Heart left ventricle (tissue), 16 donors: ENCODE measurements around the gene GRIK1. TPM values are rescaled to one million over a fixed set of nuclear protein-coding genes. Genes with fewer than 3 reads are reported as not detected.

ENCODE experiments used
- ATAC-seq, 4 donors: fragments of 200-7000 bp; cut with Tn5 transposase; one replicate each; pipeline ENCODE4 v1.9.1; 2020 to 2022; ENCODE audit warnings: moderate library complexity in 4 of 4, mild to moderate bottlenecking in 3 of 4, moderate number of reproducible peaks in 1 of 4
- DNase-seq, 5 donors: peaks; one replicate each; pipeline ENCODE4 v3.0.0-alpha.2; 2020
- H3K27ac ChIP-seq, 12 donors: fragments of 200-600 bp; sonication (generic) in 4 of 12; one replicate each; pipeline versions ENCODE4 v1.5.0 to v1.8.0; 2016 to 2022; ENCODE audit warnings: mild to moderate bottlenecking in 2 of 12
- H3K27me3 ChIP-seq, 9 donors: fragments of 200-600 bp; sonication (generic) in 2 of 9; one replicate each; pipeline versions ENCODE4 v1.5.1 to v1.8.0; 2016 to 2022; ENCODE audit warnings: mild to moderate bottlenecking in 3 of 9
- H3K36me3 ChIP-seq, 9 donors: fragments of 200-600 bp; sonication (generic) in 2 of 9; one replicate each; pipeline versions ENCODE4 v1.5.0 to v1.8.0; 2018 to 2022; ENCODE audit warnings: mild to moderate bottlenecking in 2 of 9
- H3K4me1 ChIP-seq, 12 donors: fragments of 200-600 bp; sonication (generic) in 4 of 12; one replicate each; pipeline versions ENCODE4 v1.5.0 to v1.8.0; 2016 to 2022; ENCODE audit warnings: mild to moderate bottlenecking in 3 of 12
- H3K4me3 ChIP-seq, 12 donors: fragments of 200-600 bp; sonication (generic) in 4 of 12; one replicate each; pipeline versions ENCODE4 v1.5.0 to v1.8.0; 2017 to 2022; ENCODE audit warnings: mild to moderate bottlenecking in 9 of 12, moderate library complexity in 4 of 12
- H3K9me3 ChIP-seq, 12 donors: fragments of 200-600 bp; sonication (generic) in 4 of 12; one replicate each; pipeline versions ENCODE4 v1.5.0 to v1.8.0; 2016 to 2022; ENCODE audit warnings: mild to moderate bottlenecking in 1 of 12
- CTCF ChIP-seq, 12 donors: fragments of 200-600 bp; sonication (generic) in 4 of 12; IDR thresholded peaks; one replicate each; pipeline versions ENCODE4 v1.5.0 to v1.8.0; 2018 to 2022; ENCODE audit warnings: antibody characterized with exemption in 12 of 12, mild to moderate bottlenecking in 5 of 12
- POLR2A ChIP-seq, 2 donors: fragments of 450-650 bp; IDR thresholded peaks; one replicate each; pipeline ENCODE4 v1.6.1; 2017; ENCODE audit warnings: antibody characterized with exemption in 2 of 2, mild to moderate bottlenecking in 2 of 2, moderate library complexity in 2 of 2
- WGBS, 4 donors: extraction: QIAGEN DNeasy Blood & Tissue Kit in 2 of 4; methylation state at CpG; one replicate each; pipeline versions ENCODE4 v1.1.5 to v1.1.7; 2013 to 2018; 5-methylcytosine and 5-hydroxymethylcytosine counted together
- intact Hi-C, 10 donors: fragments of 100-400 bp; cut with DNase I; formaldehyde crosslinking; loops; one replicate each; pipeline versions ENCODE4 v1.11.1 to v1.14.2; 2022
- polyA plus RNA-seq, 2 donors: library from polyadenylated mRNA; stranded (reverse); fragments of 200-250 nt; gene quantifications; one replicate each; pipeline ENCODE4 v1.2.3, GENCODE V29; 2013
- total RNA-seq, 9 donors: library from RNA; depleted of rRNA in 2 of 9; stranded (reverse); fragments of >200 nt in 2 of 9; fragmentation: NEBNext Ultra II Directional in 3 of 9; extraction: Animal tissue kit (Norgen Biotek cat#: 25700) in 3 of 9; gene quantifications; one replicate each; pipeline versions ENCODE4 v1.1.0 to v1.2.4, GENCODE V29; 2016 to 2023
- donor health status: ischemic (EF 13 %, LVEDD 7.1; RV severe dilation, severe dysfunction).
- donor health status: healthy with polysubstance abuse.
- donor health status: DM: no; HTN: yes; CAD: no.
- donor health status: DM: no; HTN: no; CAD: no.
- donor health status: ischemic (EF 25% LVEDD 6.9; RV normal size, moderate dysfunction).
- donor health status: ischemic (EF 25% LVEDD 5.7; RV mildly dilated, moderate dysfunction).
- donor health status: healthy.
- donor health status: DM: yes; HTN: yes; CAD: no.
- donor health status: ischemic (EF 35%, LVEDD 5.7; RV mildly dilated, moderate dysfunction).
- donor health status: nonischemic (EF 11% LVEDD 7.7; RV severe dilation, severe dysfunction).
- donor health status: DM: yes; HTN: yes; CAD: no.
- donor health status: PGD.
- donor health status: ischemic (EF 29% LVEDD 5.4; RV normal size, mild dysfunction).
- donor health status: nonischemic (EF 23%, LVEDD 6.1; RV moderate dilation, normal function).

GRIK1 gene
- total and polyA plus RNA-seq, 11 donors, result 0.12 TPM; not detected in 10

- Histone ChIP-seq H3K27me3 (no peaks in the 10 kb centered on the region), H3K4me1 (no peaks in the 10 kb centered on the region), H3K36me3 (no peaks in the 10 kb centered on the region), H3K9me3 (peaks cover 0 to 8% (median 5%) of the 10 kb centered on the region in 12 donors), H3K4me3 (no peak overlapping the region), H3K27ac (no peak overlapping the region)
- DNase-seq (no peak), ATAC-seq (no peak)
- no peak for TF ChIP-seq POLR2A (IDR thresholded peaks at IDR 0.05)
- TF ChIP-seq CTCF (IDR thresholded peaks at IDR 0.05), result no peak
- intact Hi-C loops, result no loop called here
- 84 to 87% (median 87%) methylated on average over 6 of the region's 6 CpGs for WGBS, 4 donors
Observed at GRCh38 chr21:29509121-29509520, 430.7 kb downstream of the GRIK1 start.

GRCh38 chr21:29508301-29508700 lies 431.5 kb downstream of the GRIK1 start:
- no peaks in the 10 kb centered on the region for H3K4me1 ChIP-seq
- peaks cover 0 to under 1% (median 0%) of the 10 kb centered on the region in 12 donors for H3K9me3 ChIP-seq
- H3K36me3 ChIP-seq, result no peaks in the 10 kb centered on the region
- 75 to 82% (median 77%) methylated on average over 4 of the region's 4 CpGs for WGBS, 4 donors
- TF ChIP-seq CTCF (IDR thresholded peaks at IDR 0.05) (no peak), POLR2A (IDR thresholded peaks at IDR 0.05) (no peak)
- ATAC-seq (no peak), DNase-seq (no peak)
- intact Hi-C loops, result no loop called here
- H3K4me3 ChIP-seq, result no peak overlapping the region
- no peak overlapping the region for H3K27ac ChIP-seq
- no peaks in the 10 kb centered on the region for H3K27me3 ChIP-seq

GRCh38 chr21:29506947-29507346 lies 432.8 kb downstream of the GRIK1 start:
- no peak overlapping the region for H3K27ac ChIP-seq
- WGBS, 4 donors, result 84 to 88% (median 87%) methylated on average over 3 of the region's 3 CpGs
- intact Hi-C loops, result no loop called here
- ATAC-seq (no peak), DNase-seq (no peak)
- no peak overlapping the region for H3K4me3 ChIP-seq
- H3K9me3 ChIP-seq, result no peaks in the 10 kb centered on the region
- no peaks in the 10 kb centered on the region for H3K4me1 ChIP-seq
- TF ChIP-seq CTCF (IDR thresholded peaks at IDR 0.05) (no peak), POLR2A (IDR thresholded peaks at IDR 0.05) (no peak)
- H3K27me3 ChIP-seq, result no peaks in the 10 kb centered on the region
- no peaks in the 10 kb centered on the region for H3K36me3 ChIP-seq

DNA sequence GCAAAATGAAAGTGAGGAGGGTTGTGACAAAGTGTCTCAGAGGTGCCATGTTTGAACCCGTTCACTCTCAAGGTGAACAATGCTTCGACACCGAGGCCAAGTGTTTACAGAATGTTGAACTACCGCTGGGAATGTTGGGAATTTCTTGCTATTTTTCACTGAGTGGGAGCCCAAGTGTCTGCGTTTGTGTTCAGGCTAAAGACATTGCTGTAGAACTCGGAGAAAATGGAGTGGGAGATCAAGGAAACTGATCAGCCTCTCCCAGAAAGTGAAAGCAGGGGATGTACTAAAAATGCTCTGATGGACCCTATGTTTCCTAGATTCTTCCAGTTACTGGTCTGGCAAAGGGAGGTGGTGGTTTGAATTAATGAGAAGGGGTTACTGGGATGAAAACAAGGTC lies 433.6 kb downstream of the GRIK1 start:
- WGBS, 4 donors, result 60 to 76% (median 66%) methylated on average over 6 of the region's 6 CpGs
- no peaks in the 10 kb centered on the region for H3K36me3 ChIP-seq
- TF ChIP-seq CTCF (IDR thresholded peaks at IDR 0.05) (no peak), POLR2A (IDR thresholded peaks at IDR 0.05) (no peak)
- no peaks in the 10 kb centered on the region for H3K9me3 ChIP-seq
- H3K4me3 ChIP-seq, result no peak overlapping the region
- no peak for DNase-seq
- H3K4me1 ChIP-seq, result no peaks in the 10 kb centered on the region
- ATAC-seq, result no peak
- no peak overlapping the region for H3K27ac ChIP-seq
- intact Hi-C loops, result no loop called here
- no peaks in the 10 kb centered on the region for H3K27me3 ChIP-seq
